Measurements from ENCODE around the gene OPCML. TPM values are rescaled to one million over a fixed set of nuclear protein-coding genes. Genes with fewer than 3 reads are reported as not detected.

Gene OPCML
- total and polyA plus RNA-seq, 7 donors: 0.01 to 0.80 (median 0.07) TPM; not detected in 4

DNA sequence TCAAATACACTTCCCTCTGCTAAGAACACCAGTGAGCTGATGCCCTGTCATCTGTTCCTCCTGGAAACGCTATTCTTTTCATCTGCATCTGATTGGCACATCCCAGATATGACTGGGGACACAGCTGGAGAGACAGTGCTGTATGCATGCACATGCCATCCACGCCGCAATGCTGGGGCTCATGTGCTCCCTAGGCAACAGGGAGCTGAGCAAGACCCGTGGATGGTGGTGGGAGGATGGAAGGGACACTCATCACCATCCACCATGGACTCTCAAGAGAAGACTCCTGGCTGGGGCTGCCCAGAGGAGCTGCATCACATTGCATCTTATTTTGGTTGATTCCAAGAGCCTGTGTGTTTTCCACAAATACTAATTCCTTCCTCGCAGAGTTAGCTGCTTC is 534.9 kb downstream of the OPCML start:
- Histone ChIP-seq H3K9me3 (no peaks in the 10 kb centered on the region), H3K27ac (no peak overlapping the region), H3K27me3 (ENCODE audit: insufficient read depth in 3 of 3, low read length in 2 of 3) (peaks cover 3 to 23% (median 10%) of the 10 kb centered on the region in 3 donors), H3K4me3 (no peak overlapping the region), H3K4me1 (no peaks in the 10 kb centered on the region), H3K36me3 (ENCODE audit: insufficient read depth in 1 of 2, low read depth in 1 of 2) (no peaks in the 10 kb centered on the region)
- TF ChIP-seq, protein P1, sequence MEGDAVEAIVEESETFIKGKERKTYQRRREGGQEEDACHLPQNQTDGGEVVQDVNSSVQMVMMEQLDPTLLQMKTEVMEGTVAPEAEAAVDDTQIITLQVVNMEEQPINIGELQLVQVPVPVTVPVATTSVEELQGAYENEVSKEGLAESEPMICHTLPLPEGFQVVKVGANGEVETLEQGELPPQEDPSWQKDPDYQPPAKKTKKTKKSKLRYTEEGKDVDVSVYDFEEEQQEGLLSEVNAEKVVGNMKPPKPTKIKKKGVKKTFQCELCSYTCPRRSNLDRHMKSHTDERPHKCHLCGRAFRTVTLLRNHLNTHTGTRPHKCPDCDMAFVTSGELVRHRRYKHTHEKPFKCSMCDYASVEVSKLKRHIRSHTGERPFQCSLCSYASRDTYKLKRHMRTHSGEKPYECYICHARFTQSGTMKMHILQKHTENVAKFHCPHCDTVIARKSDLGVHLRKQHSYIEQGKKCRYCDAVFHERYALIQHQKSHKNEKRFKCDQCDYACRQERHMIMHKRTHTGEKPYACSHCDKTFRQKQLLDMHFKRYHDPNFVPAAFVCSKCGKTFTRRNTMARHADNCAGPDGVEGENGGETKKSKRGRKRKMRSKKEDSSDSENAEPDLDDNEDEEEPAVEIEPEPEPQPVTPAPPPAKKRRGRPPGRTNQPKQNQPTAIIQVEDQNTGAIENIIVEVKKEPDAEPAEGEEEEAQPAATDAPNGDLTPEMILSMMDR (IDR thresholded peaks at IDR 0.05): no peak
- WGBS, 3 donors: 78 to 79% (median 78%) methylated on average over 5 of the region's 5 CpGs
- DNase-seq (no peak), ATAC-seq (no peak)
- intact Hi-C loops (cut with DNase I): no loop called here

DNA sequence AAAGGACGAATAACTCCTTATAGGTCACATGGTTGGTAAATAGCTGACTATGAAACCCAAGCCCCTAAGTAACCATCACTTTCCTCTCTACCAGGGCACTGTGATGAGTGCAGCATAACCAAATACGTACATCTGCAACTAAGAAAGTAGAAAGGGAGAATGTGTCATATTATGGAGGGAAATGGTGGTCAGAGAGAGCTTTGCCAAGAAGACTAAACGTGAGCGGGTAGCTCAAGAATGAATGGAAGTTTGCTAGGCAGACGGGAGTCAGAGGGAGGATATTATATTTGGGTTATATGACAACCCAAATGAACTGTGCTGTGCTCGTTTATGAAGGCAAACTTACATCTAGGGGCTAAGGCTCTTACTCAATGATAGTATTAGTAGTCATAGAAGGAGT is 537.3 kb downstream of the OPCML start:
- TF ChIP-seq, protein P1 (IDR thresholded peaks at IDR 0.05): no peak
- peaks cover 3 to 23% (median 10%) of the 10 kb centered on the region in 3 donors for H3K27me3 ChIP-seq (ENCODE audit: insufficient read depth in 3 of 3, low read length in 2 of 3)
- 68 to 78% (median 69%) methylated on average over 6 of the region's 6 CpGs for WGBS, 3 donors

DNA sequence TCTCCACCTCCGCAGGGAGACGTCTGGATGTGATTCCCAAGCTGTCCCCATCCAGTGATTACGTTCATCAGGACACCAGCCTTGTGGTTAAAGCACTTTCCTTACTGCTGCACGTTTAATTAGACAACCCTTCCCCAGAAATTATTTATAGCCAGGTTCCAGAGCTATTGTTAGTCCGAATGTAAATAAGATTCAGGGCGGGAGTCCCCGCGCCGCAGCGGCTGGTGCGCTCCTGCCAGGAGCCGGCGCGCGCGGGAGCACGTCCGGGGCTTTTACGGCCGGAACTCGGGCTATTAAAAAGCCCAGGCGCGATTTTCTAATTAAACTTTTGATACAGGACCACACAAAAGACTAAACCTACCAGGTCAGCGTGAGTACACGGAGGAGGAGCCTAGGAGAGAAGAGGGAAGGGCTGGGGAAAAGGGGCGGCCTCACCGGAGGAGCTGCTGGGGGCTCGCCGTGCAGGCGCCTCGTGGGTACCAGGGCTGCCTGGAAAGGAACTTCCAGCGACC is 538.3 kb downstream of the OPCML start:
- TF ChIP-seq, protein P1 (IDR thresholded peaks at IDR 0.05): no peak
- intact Hi-C loops (cut with DNase I): no loop called here
- Histone ChIP-seq H3K36me3 (ENCODE audit: insufficient read depth in 1 of 2, low read depth in 1 of 2) (no peaks in the 10 kb centered on the region), H3K4me3 (no peak overlapping the region), H3K27ac (no peak overlapping the region), H3K9me3 (no peaks in the 10 kb centered on the region), H3K27me3 (ENCODE audit: insufficient read depth in 3 of 3, low read length in 2 of 3) (peaks cover 3 to 23% (median 10%) of the 10 kb centered on the region in 3 donors), H3K4me1 (no peaks in the 10 kb centered on the region)
- 2 to 3% (median 2%) methylated on average over 29 to 32 of the region's 32 CpGs for WGBS, 3 donors
- no peak for ATAC-seq
- no peak for DNase-seq

More for the DNA sequence above, 537.3 kb downstream of the OPCML start:
- H3K27ac ChIP-seq: no peak overlapping the region
- H3K36me3 ChIP-seq (ENCODE audit: insufficient read depth in 1 of 2, low read depth in 1 of 2): no peaks in the 10 kb centered on the region
- DNase-seq (no peak), ATAC-seq (no peak)
- no peak overlapping the region for H3K4me3 ChIP-seq
- no peaks in the 10 kb centered on the region for H3K9me3 ChIP-seq
- intact Hi-C loops (cut with DNase I): no loop called here
- H3K4me1 ChIP-seq: no peaks in the 10 kb centered on the region

DNA sequence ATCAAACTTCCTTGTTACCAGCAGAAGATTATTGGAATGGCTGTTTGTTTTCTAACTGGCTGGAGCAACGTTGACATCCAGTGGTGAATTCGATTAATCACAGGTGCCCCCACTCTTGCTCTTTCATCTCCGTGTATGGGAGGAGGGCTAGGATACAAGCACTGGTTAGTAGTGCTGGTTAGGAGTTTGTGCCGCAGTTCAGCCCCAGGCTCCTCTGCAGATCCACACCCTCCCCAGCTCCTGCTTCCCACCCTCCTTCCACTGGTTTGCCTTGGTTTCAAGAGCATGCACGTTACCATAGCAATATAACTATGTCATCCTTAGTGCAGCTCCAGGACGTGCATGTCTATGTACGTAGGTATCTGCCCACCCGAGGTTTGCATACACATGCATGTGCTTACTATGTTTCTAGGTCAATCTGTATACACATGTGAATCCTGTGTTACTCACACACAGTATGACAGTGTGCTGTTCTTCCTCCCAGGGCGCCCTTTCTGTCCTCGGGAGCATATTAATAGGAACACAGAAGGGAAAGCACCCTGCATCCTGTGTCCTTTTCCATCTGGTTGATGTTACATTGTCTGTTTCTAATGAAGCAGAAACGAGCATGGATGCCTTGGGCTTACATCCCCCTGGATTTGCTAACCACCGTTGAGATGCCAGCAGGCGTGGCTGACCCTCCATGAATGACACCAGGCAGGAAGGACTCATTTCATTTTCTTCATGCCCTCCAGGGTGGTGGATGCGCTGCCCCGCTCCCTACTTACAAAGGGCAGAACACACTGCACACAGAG is 539.3 kb downstream of the OPCML start:
- TF ChIP-seq, protein P1 (IDR thresholded peaks at IDR 0.05): no peak
- intact Hi-C loops (cut with DNase I): no loop called here
- Histone ChIP-seq H3K4me3 (no peak overlapping the region), H3K36me3 (ENCODE audit: insufficient read depth in 1 of 2, low read depth in 1 of 2) (no peaks in the 10 kb centered on the region), H3K9me3 (no peaks in the 10 kb centered on the region), H3K27me3 (ENCODE audit: insufficient read depth in 3 of 3, low read length in 2 of 3) (peaks cover 3 to 23% (median 10%) of the 10 kb centered on the region in 3 donors), H3K4me1 (no peaks in the 10 kb centered on the region), H3K27ac (no peak overlapping the region)
- ATAC-seq (no peak), DNase-seq (no peak)
- WGBS, 3 donors: 35 to 37% (median 35%) methylated on average over 15 of the region's 15 CpGs

Data from psoas muscle (tissue), 8 donors.